GM10248 (cell line): ENCODE measurements around the gene EYA3.

Experiments used
- CTCF ChIA-PET: fragments of 300-600 bp; sonication (Branson Sonifier 250); formaldehyde crosslinking; extraction: SDS; loops from one replicate; lab custom pipeline; 2021; ENCODE audit warnings: antibody characterized with exemption; lab: Yijun Ruan, JAX
- POLR2A ChIA-PET: fragments of 350-650 bp; sonication (Branson Sonifier 250); formaldehyde crosslinking; extraction: SDS; loops from one replicate; lab custom pipeline; 2020; ENCODE audit warnings: antibody characterized with exemption; lab: Yijun Ruan, JAX
- DNase-seq: peaks from one replicate; pipeline ENCODE4 v3.0.0; 2012; ENCODE audit errors: extremely low spot score
- CTCF ChIP-seq: IDR thresholded peaks from 2 replicates; pipeline ENCODE4 v1.5.1; 2012; ENCODE audit warnings: mild to moderate bottlenecking, low read depth; ENCODE audit errors: extremely low read depth, missing control alignments, control extremely low read depth

EYA3 gene

GRCh38 chr1:28108001-28108400 is 19.6 kb upstream of the EYA3 start:
- POLR2A ChIA-PET, result no interaction called here
- no peak for DNase-seq
- CTCF ChIA-PET, result interaction anchor here (0.8 to 3.9 kb wide), 4 partner anchors 8 to 101 kb away, joined by 4 to 32 read pairs (median 6); no protein-coding TSS in a partner anchor
- no peak for TF ChIP-seq CTCF

DNA sequence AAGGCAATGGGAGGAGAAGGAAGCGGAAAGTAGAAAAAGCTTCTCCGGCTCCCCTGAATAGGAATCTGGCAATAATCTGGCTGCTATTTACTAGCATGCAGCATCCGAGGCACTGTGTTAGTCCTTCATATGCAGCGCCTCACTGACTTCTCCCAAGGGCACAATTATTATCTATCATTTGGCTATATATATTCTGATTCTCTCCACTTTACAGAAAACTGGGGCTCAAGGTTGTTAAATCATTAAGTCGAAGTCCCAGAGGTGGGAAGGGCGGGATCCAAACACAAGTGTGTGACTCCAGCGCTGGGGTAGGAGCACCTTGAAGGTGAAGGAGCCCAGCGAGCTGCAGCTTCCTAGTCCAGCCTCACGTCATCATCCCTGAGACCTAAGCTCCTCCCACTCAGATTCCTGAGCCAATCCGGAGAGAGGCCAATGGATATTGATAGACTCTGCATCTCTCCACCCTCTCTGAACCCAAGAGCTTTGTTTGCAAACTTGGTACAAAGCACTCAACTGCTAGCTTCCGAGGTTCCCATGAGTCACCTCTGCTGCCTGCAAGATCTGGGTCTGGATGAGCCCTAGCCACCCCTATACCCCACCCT is 16.6 kb upstream of the EYA3 start:
- no peak for DNase-seq
- no peak for TF ChIP-seq CTCF
- ChIA-PET POLR2A (no interaction called here), CTCF (interaction anchor here (0.7 to 5.3 kb wide), 3 partner anchors 13 to 138 kb away, joined by 3 to 34 read pairs (median 6); no protein-coding TSS in a partner anchor)

- POLR2A ChIA-PET, result no interaction called here
- CTCF ChIA-PET, result interaction anchor here (1.5 to 5.5 kb wide), 4 partner anchors 8 to 24 kb away, joined by 3 to 34 read pairs (median 10); no protein-coding TSS in a partner anchor
- no peak for TF ChIP-seq CTCF
- no peak for DNase-seq
These were observed 13.8 kb upstream of the EYA3 start for GRCh38 chr1:28102189-28102588.

GRCh38 chr1:28099050-28099769 is 10.8 kb upstream of the EYA3 start:
- ChIA-PET POLR2A (no interaction called here), CTCF (interaction anchor here (0.8 to 5.5 kb wide), 4 partner anchors 9 to 110 kb away, joined by 3 to 18 read pairs (median 7); no protein-coding TSS in a partner anchor)
- no peak for DNase-seq
- TF ChIP-seq CTCF, result no peak

DNA sequence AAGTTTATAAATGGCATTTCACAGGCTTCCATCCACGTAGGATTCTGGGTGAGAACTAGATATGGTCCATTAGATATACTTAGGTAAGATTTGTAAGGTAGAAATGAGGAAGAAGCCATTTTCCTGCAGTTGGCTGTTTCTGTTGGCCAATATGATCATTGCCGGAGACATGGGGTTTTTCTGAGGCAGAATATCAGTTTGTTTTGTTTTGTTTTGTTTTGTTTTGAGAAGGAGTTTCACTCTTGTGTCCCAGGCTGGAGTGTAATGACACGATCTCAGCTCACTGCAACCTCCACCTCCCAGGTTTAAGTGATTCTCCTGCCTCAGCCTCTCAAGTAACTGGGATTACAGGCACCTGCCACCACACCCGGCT is 8.7 kb upstream of the EYA3 start:
- DNase-seq, result peak; percentile 39
- ChIA-PET CTCF (interaction anchor here (1.2 to 12.4 kb wide), 2 partner anchors 16 to 113 kb away, joined by 3 to 247 read pairs; no protein-coding TSS in a partner anchor), POLR2A (no interaction called here)
- no peak for TF ChIP-seq CTCF

DNA sequence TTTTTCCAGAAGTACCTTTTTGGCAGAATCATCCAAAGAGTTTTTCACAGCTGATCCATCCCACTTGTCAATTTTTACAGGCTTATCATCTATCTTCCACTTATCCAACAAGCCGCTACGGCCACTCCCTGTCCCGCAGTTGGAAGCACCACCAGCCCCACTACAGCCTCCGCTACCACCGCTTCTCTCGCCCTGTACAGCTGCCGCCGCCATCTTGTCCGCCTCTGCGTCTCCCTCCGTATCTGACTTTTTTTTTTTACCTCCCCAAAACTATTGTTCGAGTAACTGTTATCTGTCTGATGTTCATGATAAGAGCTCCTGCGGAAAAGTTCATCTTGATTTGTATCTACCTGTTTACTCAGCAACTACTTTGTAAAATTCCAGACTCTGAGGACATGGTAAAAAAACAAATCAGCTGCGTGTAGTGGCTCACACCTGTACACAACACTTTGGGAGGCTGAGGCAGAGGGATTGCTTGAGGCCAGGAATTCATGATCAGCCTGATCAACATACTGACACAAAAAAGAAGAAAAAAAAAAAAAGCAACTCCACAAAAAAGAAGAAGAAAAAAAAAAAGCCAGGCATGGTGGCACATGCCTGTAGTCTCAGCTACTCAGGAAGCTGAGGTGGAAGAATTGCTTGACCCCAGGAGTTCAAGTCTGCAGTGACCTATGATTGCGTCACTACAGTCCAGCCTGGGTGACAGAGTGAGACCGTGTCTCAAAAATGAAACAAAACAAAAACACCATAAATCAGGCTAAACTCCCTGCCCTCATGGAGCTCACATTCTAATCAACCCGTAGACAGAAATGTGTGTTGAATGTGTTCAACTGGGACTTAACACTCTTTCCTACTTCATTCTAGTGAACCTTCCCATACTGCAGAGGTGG is 8.0 kb upstream of the EYA3 start:
- DNase-seq, result no peak
- ChIA-PET POLR2A (no interaction called here), CTCF (interaction anchor here (1.2 to 12.4 kb wide), 2 partner anchors 16 to 113 kb away, joined by 3 to 247 read pairs; no protein-coding TSS in a partner anchor)
- TF ChIP-seq CTCF, result no peak
